Ecto neural progenitor cell (in vitro differentiated cells): Measurements from ENCODE around the gene TUBA8.
"Not testable (repeated sequence)": the region's sequence is repeated elsewhere in the genome, so short reads cannot be mapped to it uniquely, and the experiment has no call there.

Experiments
- DNase-seq: peaks from one replicate; pipeline ENCODE4 v3.0.0-alpha.2; 2018; ENCODE audit warnings: low spot score

TUBA8 gene

GRCh38 chr22:18105981-18106380, 4.6 kb upstream of the TUBA8 start:
- DNase-seq: not testable (repeated sequence)

GRCh38 chr22:18106550-18107341, 3.9 kb upstream of the TUBA8 start:
- not testable (repeated sequence) for DNase-seq

GRCh38 chr22:18108187-18108586, 2.4 kb upstream of the TUBA8 start:
- DNase-seq: no peak

GRCh38 chr22:18109410-18110193, 1.0 kb upstream of the TUBA8 start:
- no peak for DNase-seq

- DNase-seq: no peak
Measured at GRCh38 chr22:18110954-18111758, 547 bp downstream of the TUBA8 start.

GRCh38 chr22:18111759-18112330, 1.2 kb downstream of the TUBA8 start:
- DNase-seq: no peak

GRCh38 chr22:18112440-18112839, 1.8 kb downstream of the TUBA8 start:
- DNase-seq: no peak

GRCh38 chr22:18113680-18114394, 3.2 kb downstream of the TUBA8 start:
- no peak for DNase-seq

- no peak for DNase-seq
Measured at GRCh38 chr22:18114495-18114894, 3.9 kb downstream of the TUBA8 start.

GRCh38 chr22:18114976-18115652, 4.5 kb downstream of the TUBA8 start:
- no peak for DNase-seq

- no peak for DNase-seq
Measured at GRCh38 chr22:18115906-18116371, 5.3 kb downstream of the TUBA8 start.

GRCh38 chr22:18116634-18117033, 6.0 kb downstream of the TUBA8 start:
- no peak for DNase-seq

GRCh38 chr22:18118345-18118915, 7.8 kb downstream of the TUBA8 start:
- no peak for DNase-seq

GRCh38 chr22:18119409-18120110, 9.0 kb downstream of the TUBA8 start:
- peak; percentile 35 for DNase-seq

GRCh38 chr22:18120857-18121256, 10.2 kb downstream of the TUBA8 start:
- DNase-seq: peak; percentile 11

- DNase-seq: peak; percentile 31
Measured at GRCh38 chr22:18121506-18121905, 10.9 kb downstream of the TUBA8 start.

- peak; percentile 49 for DNase-seq
Measured at GRCh38 chr22:18121954-18122554, 11.4 kb downstream of the TUBA8 start.

- DNase-seq: peak; percentile 17
Measured at GRCh38 chr22:18123476-18124025, 12.9 kb downstream of the TUBA8 start.

GRCh38 chr22:18126606-18127005, 16.0 kb downstream of the TUBA8 start:
- no peak for DNase-seq
